Osteoblast (primary cell): Measurements from ENCODE around the gene STYXL2. TPM values are rescaled to one million over a fixed set of nuclear protein-coding genes. Genes with fewer than 3 reads are reported as not detected.

Experiments used
- DNase-seq: peaks from one replicate; pipeline ENCODE4 v3.0.0; 2011; ENCODE audit warnings: low spot score, mixed read lengths; ENCODE audit not compliant: insufficient read length; ENCODE audit errors: missing footprints
- H2AFZ ChIP-seq: 2 replicates; pipeline ENCODE4 v1.6.0; 2011; ENCODE audit warnings: mild to moderate bottlenecking, low read length
- H3K27ac ChIP-seq: 2 replicates; pipeline ENCODE4 v1.5.1; 2011; ENCODE audit warnings: mild to moderate bottlenecking, low read depth, low read length, moderate library complexity
- H3K27me3 ChIP-seq: 2 replicates; pipeline ENCODE4 v1.6.0; 2012; ENCODE audit warnings: mild to moderate bottlenecking, control low read depth, inconsistent platforms, low read length, moderate library complexity; ENCODE audit not compliant: insufficient read depth
- H3K36me3 ChIP-seq: 2 replicates; pipeline ENCODE4 v1.5.1; 2011; ENCODE audit warnings: mild to moderate bottlenecking, low read length, control low read depth, moderate library complexity; ENCODE audit not compliant: insufficient read depth
- H3K4me1 ChIP-seq: 2 replicates; pipeline ENCODE4 v1.5.1; 2011; ENCODE audit warnings: mild to moderate bottlenecking, low read length, control low read depth, moderate library complexity; ENCODE audit not compliant: insufficient read depth
- H3K4me2 ChIP-seq: 2 replicates; pipeline ENCODE4 v1.6.0; 2011; ENCODE audit warnings: mild to moderate bottlenecking, low read length; ENCODE audit not compliant: insufficient read depth
- H3K4me3 ChIP-seq: fragments of 200-600 bp; sonication (generic); 3 replicates; pipeline ENCODE4 v1.5.1; 2012; ENCODE audit warnings: mild to moderate bottlenecking, low read length, inconsistent platforms; ENCODE audit not compliant: insufficient read depth
- H3K79me2 ChIP-seq: 2 replicates; pipeline ENCODE4 v1.6.0; 2012; ENCODE audit warnings: mild to moderate bottlenecking, low read length, control low read depth, inconsistent platforms; ENCODE audit not compliant: insufficient read depth
- H3K9me3 ChIP-seq: 2 replicates; pipeline ENCODE4 v1.5.1; 2011; ENCODE audit warnings: low read depth, low read length, control low read depth
- H4K20me1 ChIP-seq: 2 replicates; pipeline ENCODE4 v1.6.0; 2012; ENCODE audit warnings: mild to moderate bottlenecking, low read length, control low read depth; ENCODE audit not compliant: insufficient read depth
- CTCF ChIP-seq: IDR thresholded peaks from 2 replicates; pipeline ENCODE4 v1.5.1; 2011; ENCODE audit warnings: mild to moderate bottlenecking, low read depth, low read length, moderate library complexity; ENCODE audit errors: extremely low read depth
- total RNA-seq: library from RNA; depleted of rRNA; stranded (reverse); fragments of >200 nt; gene quantifications from 2 replicates; pipeline ENCODE4 v1.2.3, GENCODE V29; 2012

STYXL2 gene
- total RNA-seq, 1 donor: not detected

- DNase-seq: no peak
- H3K9me3 ChIP-seq: no peaks in the 10 kb centered on the region
- H3K27me3 ChIP-seq: no peaks in the 10 kb centered on the region
- H4K20me1 ChIP-seq: no peaks in the 10 kb centered on the region
- no peak for TF ChIP-seq CTCF
- no peak overlapping the region for H3K27ac ChIP-seq
- no peaks in the 10 kb centered on the region for H3K36me3 ChIP-seq
- no peak overlapping the region for H3K4me3 ChIP-seq
- H3K4me1 ChIP-seq: no peaks in the 10 kb centered on the region
- H2AFZ ChIP-seq: no peak overlapping the region
- H3K4me2 ChIP-seq: no peak overlapping the region
- no peaks in the 10 kb centered on the region for H3K79me2 ChIP-seq
Measured at GRCh38 chr1:167092653-167093052, 1.2 kb upstream of the STYXL2 start.

DNA sequence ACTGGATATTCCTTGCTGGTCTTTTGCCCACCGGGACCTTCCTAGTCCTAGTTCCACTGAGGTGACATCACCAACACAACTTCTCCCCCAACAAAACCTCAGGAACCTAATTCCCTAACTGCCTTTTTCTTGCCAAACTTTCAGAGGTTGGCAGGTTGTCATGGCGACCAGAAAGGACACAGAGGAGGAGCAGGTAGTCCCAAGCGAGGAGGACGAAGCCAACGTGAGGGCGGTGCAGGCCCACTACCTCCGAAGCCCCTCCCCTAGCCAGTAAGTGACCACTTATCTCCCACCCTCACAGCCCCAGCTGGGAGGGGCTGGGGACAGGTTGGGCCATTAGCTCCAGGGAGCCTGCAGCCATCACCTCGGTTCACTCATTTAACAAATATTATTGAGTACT lies 815 bp downstream of the STYXL2 start:
- H3K79me2 ChIP-seq: no peaks in the 10 kb centered on the region
- no peak for DNase-seq
- H3K36me3 ChIP-seq: no peaks in the 10 kb centered on the region
- no peak overlapping the region for H3K27ac ChIP-seq
- no peak overlapping the region for H2AFZ ChIP-seq
- H3K27me3 ChIP-seq: no peaks in the 10 kb centered on the region
- no peaks in the 10 kb centered on the region for H3K9me3 ChIP-seq
- no peaks in the 10 kb centered on the region for H3K4me1 ChIP-seq
- H4K20me1 ChIP-seq: no peaks in the 10 kb centered on the region
- H3K4me2 ChIP-seq: no peak overlapping the region
- H3K4me3 ChIP-seq: no peak overlapping the region
- TF ChIP-seq CTCF: no peak

DNA sequence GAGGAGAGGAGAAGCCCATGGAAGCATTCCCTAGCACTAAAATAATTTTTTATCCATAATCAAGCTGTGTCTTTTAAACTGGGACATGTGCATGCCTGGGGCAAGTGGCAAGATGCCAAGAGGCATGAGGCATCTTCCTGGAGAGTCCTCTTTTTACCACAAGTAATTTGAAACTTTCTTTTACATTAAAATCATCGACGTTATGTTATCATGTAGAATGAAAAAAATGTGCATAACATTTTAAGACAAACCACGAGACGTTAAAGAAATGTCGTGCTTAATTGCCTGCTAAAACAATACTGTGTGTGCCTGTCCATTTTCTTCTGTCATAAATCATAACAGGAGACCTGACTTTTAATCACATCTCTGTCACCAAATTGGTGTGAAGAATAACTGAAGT lies 1.5 kb downstream of the STYXL2 start:
- no peak for TF ChIP-seq CTCF
- H3K4me1 ChIP-seq: no peaks in the 10 kb centered on the region
- no peaks in the 10 kb centered on the region for H3K9me3 ChIP-seq
- DNase-seq: no peak
- no peak overlapping the region for H3K4me3 ChIP-seq
- no peaks in the 10 kb centered on the region for H4K20me1 ChIP-seq
- H3K27me3 ChIP-seq: no peaks in the 10 kb centered on the region
- no peak overlapping the region for H3K27ac ChIP-seq
- no peak overlapping the region for H3K4me2 ChIP-seq
- no peak overlapping the region for H2AFZ ChIP-seq
- no peaks in the 10 kb centered on the region for H3K79me2 ChIP-seq
- no peaks in the 10 kb centered on the region for H3K36me3 ChIP-seq

DNA sequence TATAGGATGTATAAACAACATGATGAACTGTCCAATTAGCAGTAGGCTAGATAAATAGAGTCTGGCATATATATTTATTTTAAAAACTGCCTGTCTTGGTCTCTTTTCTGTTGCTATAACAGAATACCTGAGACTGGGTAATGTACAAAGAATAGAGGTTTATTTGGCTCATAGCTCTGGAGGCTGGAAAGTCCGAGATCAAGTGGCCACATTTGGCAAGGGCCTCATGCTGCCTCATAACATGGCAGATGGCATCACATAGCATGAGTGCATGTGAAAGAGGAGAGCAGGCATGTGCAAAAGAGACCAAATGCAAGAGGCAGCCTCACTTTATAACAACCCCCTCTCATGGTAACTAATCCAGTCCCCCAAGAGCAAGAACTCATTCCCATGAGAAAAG lies 6.0 kb downstream of the STYXL2 start:
- Histone ChIP-seq H3K79me2 (no peaks in the 10 kb centered on the region), H3K36me3 (no peaks in the 10 kb centered on the region), H3K4me2 (no peak overlapping the region), H3K4me3 (no peak overlapping the region), H3K27me3 (no peaks in the 10 kb centered on the region), H3K27ac (no peak overlapping the region), H3K4me1 (no peaks in the 10 kb centered on the region), H2AFZ (no peak overlapping the region), H4K20me1 (no peaks in the 10 kb centered on the region), H3K9me3 (no peaks in the 10 kb centered on the region)
- no peak for TF ChIP-seq CTCF
- DNase-seq: no peak
